Smooth muscle cell (in vitro differentiated cells): Measurements from ENCODE around the gene DPP10. TPM values are rescaled to one million over a fixed set of nuclear protein-coding genes. Genes with fewer than 3 reads are reported as not detected.

Experiments
- DNase-seq: peaks from one replicate; lab custom pipeline; 2025; ENCODE audit not compliant: unreplicated experiment; lab: John Stamatoyannopoulos, UW
- H2AFZ ChIP-seq: fragments of 200-600 bp; sonication (generic); 2 replicates; pipeline ENCODE4 v1.6.0; 2016; ENCODE audit warnings: antibody characterized with exemption, low read depth, mild to moderate bottlenecking
- H3F3A ChIP-seq: fragments of 200-600 bp; sonication (generic); 2 replicates; pipeline ENCODE4 v1.6.0; 2017; ENCODE audit warnings: antibody characterized with exemption, low read depth
- H3K27ac ChIP-seq: fragments of 200-600 bp; sonication (generic); 2 replicates; pipeline ENCODE4 v1.5.1; 2016; ENCODE audit warnings: low read depth, mild to moderate bottlenecking
- H3K27me3 ChIP-seq: fragments of 200-600 bp; sonication (generic); 2 replicates; pipeline ENCODE4 v1.6.1; 2016; ENCODE audit warnings: low read depth, mild to moderate bottlenecking
- H3K36me3 ChIP-seq: fragments of 200-600 bp; sonication (generic); 2 replicates; pipeline ENCODE4 v1.5.1; 2016; ENCODE audit warnings: low read depth
- H3K4me1 ChIP-seq: fragments of 200-600 bp; sonication (generic); 2 replicates; pipeline ENCODE4 v1.5.1; 2016; ENCODE audit warnings: low read depth
- H3K4me2 ChIP-seq: fragments of 200-600 bp; sonication (generic); 2 replicates; pipeline ENCODE4 v1.6.0; 2016; ENCODE audit warnings: mild to moderate bottlenecking
- H3K4me3 ChIP-seq: fragments of 200-600 bp; sonication (generic); 2 replicates; pipeline ENCODE4 v1.5.1; 2016; ENCODE audit warnings: mild to moderate bottlenecking
- H3K79me2 ChIP-seq: fragments of 200-600 bp; sonication (generic); 2 replicates; pipeline ENCODE4 v1.6.0; 2016; ENCODE audit warnings: low read depth, mild to moderate bottlenecking
- H3K9ac ChIP-seq: fragments of 200-600 bp; sonication (generic); 2 replicates; pipeline ENCODE4 v1.6.0; 2016; ENCODE audit warnings: low read depth
- H3K9me3 ChIP-seq: fragments of 200-600 bp; sonication (generic); replicated peaks from 2 replicates; pipeline ENCODE4 v1.5.1; 2016; ENCODE audit warnings: low read depth
- H4K20me1 ChIP-seq: fragments of 200-600 bp; sonication (generic); 2 replicates; pipeline ENCODE4 v1.6.0; 2016; ENCODE audit warnings: low read depth
- WGBS: methylation state at CpG from one replicate; pipeline ENCODE4 v1.1.7; 2016; ENCODE audit warnings: low lambda C conversion rate; 5-methylcytosine and 5-hydroxymethylcytosine counted together
- polyA plus RNA-seq: library from polyadenylated mRNA; unstranded; fragments of >200 nt; fragmentation: Nextera tagmentation; extraction: Ambion mirVana; gene quantifications from 2 replicates; pipeline ENCODE4 v1.2.1, GENCODE V29; 2016
- total RNA-seq: library from RNA; depleted of rRNA; stranded (reverse); fragments of >200 nt; gene quantifications from 2 replicates; pipeline ENCODE4 v1.2.3, GENCODE V29; 2014
- TF ChIP-seq, protein P1 (sequence below): fragments of 200-600 bp; sonication (generic); IDR thresholded peaks from 2 replicates; pipeline ENCODE4 v1.5.1; 2017; ENCODE audit warnings: borderline replicate concordance, mild to moderate bottlenecking, antibody characterized with exemption; ENCODE audit not compliant: insufficient read depth, poor library complexity, severe bottlenecking

DPP10 gene
- total and polyA plus RNA-seq, 2 experiments from 2014 or later: 3.6 TPM; not detected in 1

DNA sequence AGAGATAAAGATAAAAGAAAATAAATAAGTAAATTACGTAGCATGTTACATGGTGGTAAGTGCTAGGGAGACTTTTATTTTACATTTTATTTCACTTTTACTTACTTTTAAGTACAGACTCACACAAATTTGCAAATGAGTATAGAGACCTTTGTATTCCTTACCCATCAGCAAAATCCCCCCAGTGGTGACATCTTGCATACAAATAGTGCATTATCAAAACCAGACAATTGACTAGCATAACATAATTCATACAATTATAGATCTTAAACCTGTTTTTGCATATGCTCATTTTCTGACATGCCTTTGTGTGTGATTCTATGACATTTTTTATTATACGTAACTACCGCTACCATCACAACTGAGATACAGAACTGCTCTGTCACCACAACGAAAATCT, 1099.4 kb downstream of the DPP10 start:
- no peak overlapping the region for H3K4me3 ChIP-seq
- no peak overlapping the region for H3K27ac ChIP-seq
- no peak for DNase-seq
- H3K79me2 ChIP-seq: no peaks in the 10 kb centered on the region
- 95% methylated on average over 4 of the region's 4 CpGs for WGBS
- TF ChIP-seq, protein P1, sequence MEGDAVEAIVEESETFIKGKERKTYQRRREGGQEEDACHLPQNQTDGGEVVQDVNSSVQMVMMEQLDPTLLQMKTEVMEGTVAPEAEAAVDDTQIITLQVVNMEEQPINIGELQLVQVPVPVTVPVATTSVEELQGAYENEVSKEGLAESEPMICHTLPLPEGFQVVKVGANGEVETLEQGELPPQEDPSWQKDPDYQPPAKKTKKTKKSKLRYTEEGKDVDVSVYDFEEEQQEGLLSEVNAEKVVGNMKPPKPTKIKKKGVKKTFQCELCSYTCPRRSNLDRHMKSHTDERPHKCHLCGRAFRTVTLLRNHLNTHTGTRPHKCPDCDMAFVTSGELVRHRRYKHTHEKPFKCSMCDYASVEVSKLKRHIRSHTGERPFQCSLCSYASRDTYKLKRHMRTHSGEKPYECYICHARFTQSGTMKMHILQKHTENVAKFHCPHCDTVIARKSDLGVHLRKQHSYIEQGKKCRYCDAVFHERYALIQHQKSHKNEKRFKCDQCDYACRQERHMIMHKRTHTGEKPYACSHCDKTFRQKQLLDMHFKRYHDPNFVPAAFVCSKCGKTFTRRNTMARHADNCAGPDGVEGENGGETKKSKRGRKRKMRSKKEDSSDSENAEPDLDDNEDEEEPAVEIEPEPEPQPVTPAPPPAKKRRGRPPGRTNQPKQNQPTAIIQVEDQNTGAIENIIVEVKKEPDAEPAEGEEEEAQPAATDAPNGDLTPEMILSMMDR: no peak
- H2AFZ ChIP-seq: no peak overlapping the region
- H3K4me2 ChIP-seq: no peak overlapping the region
- H3K36me3 ChIP-seq: no peaks in the 10 kb centered on the region
- no peaks in the 10 kb centered on the region for H3K27me3 ChIP-seq
- no peaks in the 10 kb centered on the region for H3F3A ChIP-seq
- H3K9me3 ChIP-seq: no peaks in the 10 kb centered on the region
- H3K4me1 ChIP-seq: no peaks in the 10 kb centered on the region
- H3K9ac ChIP-seq: no peak overlapping the region
- no peaks in the 10 kb centered on the region for H4K20me1 ChIP-seq

DNA sequence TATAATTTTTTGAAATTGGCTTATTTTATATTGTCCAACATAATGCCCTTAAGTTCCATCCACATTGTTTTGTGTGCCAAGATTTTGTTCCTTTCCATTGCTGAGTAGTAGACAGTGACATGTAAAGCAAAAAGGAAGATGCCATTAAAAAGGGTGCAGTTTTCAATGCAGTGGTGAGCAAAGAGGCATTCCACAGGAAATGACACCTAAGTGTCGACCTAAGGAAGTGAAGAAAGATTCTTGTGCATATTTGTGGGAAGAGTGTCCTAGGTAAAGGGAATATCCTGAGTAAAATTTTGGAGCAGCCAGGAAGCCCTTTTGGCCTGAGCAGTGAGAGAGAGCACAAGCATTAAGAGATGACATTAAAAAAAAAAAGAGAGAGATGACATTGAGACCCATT, 1099.9 kb downstream of the DPP10 start:
- 32% methylated on average over 1 of the region's 1 CpG for WGBS

DNA sequence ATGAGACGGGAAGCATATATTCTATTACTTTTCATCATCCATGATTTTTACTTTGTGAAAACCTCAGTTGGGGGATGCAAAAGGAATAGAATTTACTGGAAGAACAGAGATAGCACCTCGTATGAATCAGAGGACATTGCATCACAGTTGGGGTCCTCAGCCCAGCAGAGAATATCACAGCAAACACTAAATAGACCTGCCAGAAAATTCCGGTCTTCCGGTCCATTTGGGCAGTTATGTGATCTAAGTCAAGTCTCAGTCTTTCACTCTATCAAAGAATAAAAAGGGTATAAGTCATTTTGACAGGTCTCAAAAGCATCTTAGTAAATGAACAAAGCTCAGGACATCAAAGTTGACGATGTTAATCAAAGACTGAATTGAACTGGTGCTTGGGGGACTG, 1100.6 kb downstream of the DPP10 start:
- 79% methylated on average over 5 of the region's 5 CpGs for WGBS
- Histone ChIP-seq H3F3A (no peaks in the 10 kb centered on the region), H3K79me2 (no peaks in the 10 kb centered on the region), H3K4me3 (no peak overlapping the region), H3K4me2 (no peak overlapping the region), H3K4me1 (no peaks in the 10 kb centered on the region), H3K27me3 (no peaks in the 10 kb centered on the region), H3K27ac (no peak overlapping the region), H3K36me3 (no peaks in the 10 kb centered on the region), H3K9me3 (no peaks in the 10 kb centered on the region), H2AFZ (no peak overlapping the region), H4K20me1 (no peaks in the 10 kb centered on the region), H3K9ac (no peak overlapping the region)
- TF ChIP-seq, protein P1: no peak
- no peak for DNase-seq

More for the DNA sequence above, 1099.9 kb downstream of the DPP10 start:
- Histone ChIP-seq H3K4me1 (no peaks in the 10 kb centered on the region), H3K4me3 (no peak overlapping the region), H3K4me2 (no peak overlapping the region), H3K9me3 (no peaks in the 10 kb centered on the region), H3F3A (no peaks in the 10 kb centered on the region), H3K36me3 (no peaks in the 10 kb centered on the region), H3K27ac (no peak overlapping the region), H3K9ac (no peak overlapping the region), H3K79me2 (no peaks in the 10 kb centered on the region), H4K20me1 (no peaks in the 10 kb centered on the region), H3K27me3 (no peaks in the 10 kb centered on the region), H2AFZ (no peak overlapping the region)
- DNase-seq: no peak
- TF ChIP-seq, protein P1: no peak

DNA sequence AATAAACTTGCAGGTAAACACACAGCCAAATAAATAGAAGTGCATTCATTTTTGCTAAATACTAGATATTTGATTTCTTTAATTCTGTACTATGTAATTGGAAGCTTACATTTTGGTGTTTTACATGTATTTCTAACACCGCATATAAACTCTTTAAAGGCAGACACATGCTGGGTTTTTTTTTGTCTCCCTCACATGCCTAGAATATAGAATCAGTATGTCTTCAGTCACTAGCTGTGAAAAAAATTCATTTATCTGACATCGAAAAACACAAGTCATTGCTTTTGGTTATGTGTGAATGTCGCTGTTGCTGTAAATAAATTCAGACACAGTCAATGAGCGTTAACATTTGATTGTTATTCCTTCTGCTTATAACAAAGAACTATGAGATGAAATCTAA, 1101.0 kb downstream of the DPP10 start:
- Histone ChIP-seq H3K4me1 (no peaks in the 10 kb centered on the region), H3K9me3 (no peaks in the 10 kb centered on the region), H3K36me3 (no peaks in the 10 kb centered on the region), H3K9ac (no peak overlapping the region), H3K27ac (no peak overlapping the region), H3K4me3 (no peak overlapping the region), H3K4me2 (no peak overlapping the region), H3K27me3 (no peaks in the 10 kb centered on the region), H2AFZ (no peak overlapping the region), H3F3A (no peaks in the 10 kb centered on the region), H4K20me1 (no peaks in the 10 kb centered on the region), H3K79me2 (no peaks in the 10 kb centered on the region)
- no peak for DNase-seq
- 95% methylated on average over 4 of the region's 4 CpGs for WGBS
- TF ChIP-seq, protein P1: no peak
